ENCODE results near the gene WDR45B. TPM values are rescaled to one million over a fixed set of nuclear protein-coding genes. Genes with fewer than 3 reads are reported as not detected.
A peak's percentile ranks its signal among the peaks of the same experiment; 100 is the strongest.

WDR45B gene
- total and polyA plus RNA-seq, 10 donors, result 30.9 to 80.2 (median 65.6) TPM

GRCh38 chr17:82663381-82664275 lies 15.4 kb upstream of the WDR45B start:
- Histone ChIP-seq H3K27me3 (replicated peaks in 1 of 7) (no peaks in the 10 kb centered on the region), H3K4me3 (no peak overlapping the region), H3K4me1 (peaks cover 0 to 5% (median 3%) of the 10 kb centered on the region in 6 donors), H3K27ac (no peak overlapping the region), H3K9me3 (no peaks in the 10 kb centered on the region), H3K36me3 (peaks cover 0 to 14% (median 0%) of the 10 kb centered on the region in 6 donors)
- TF ChIP-seq POLR2A (IDR thresholded peaks at IDR 0.05) (no peak), POLR2AphosphoS5 (IDR thresholded peaks at IDR 0.05) (no peak), CTCF (IDR thresholded peaks at IDR 0.05 in 8 of 11, conservative IDR thresholded peaks at IDR 0.05 in 3 of 11) (no peak)
- intact Hi-C loops (cut with DNase I; ENCODE audit: low total_unique reads), result no loop called here
- WGBS, 5 donors, result 90 to 92% (median 90%) methylated on average over 12 to 39 of the region's 39 CpGs
- DNase-seq, result peak; percentile 55

GRCh38 chr17:82662711-82663261 lies 14.5 kb upstream of the WDR45B start:
- Histone ChIP-seq H3K27ac (no peak overlapping the region), H3K9me3 (no peaks in the 10 kb centered on the region), H3K4me1 (no peaks in the 10 kb centered on the region), H3K4me3 (no peak overlapping the region), H3K36me3 (peaks cover 0 to 22% (median 0%) of the 10 kb centered on the region in 6 donors), H3K27me3 (replicated peaks in 1 of 7) (no peaks in the 10 kb centered on the region)
- 82 to 92% (median 89%) methylated on average over 18 to 20 of the region's 20 CpGs for WGBS, 5 donors
- peak; percentile 62 for DNase-seq
- intact Hi-C loops (cut with DNase I; ENCODE audit: low total_unique reads), result no loop called here
- TF ChIP-seq POLR2A (IDR thresholded peaks at IDR 0.05), result no peak
- no peak for TF ChIP-seq CTCF (IDR thresholded peaks at IDR 0.05 in 8 of 11, conservative IDR thresholded peaks at IDR 0.05 in 3 of 11)
- TF ChIP-seq POLR2AphosphoS5 (IDR thresholded peaks at IDR 0.05), result no peak

- Histone ChIP-seq H3K36me3 (peaks cover 0 to 26% (median 0%) of the 10 kb centered on the region in 6 donors), H3K9me3 (no peaks in the 10 kb centered on the region), H3K27me3 (replicated peaks in 1 of 7) (no peaks in the 10 kb centered on the region), H3K27ac (no peak overlapping the region), H3K4me3 (no peak overlapping the region), H3K4me1 (no peaks in the 10 kb centered on the region)
- DNase-seq, result peak; percentile 48
- intact Hi-C loops (cut with DNase I; ENCODE audit: low total_unique reads), result no loop called here
- TF ChIP-seq POLR2AphosphoS5 (IDR thresholded peaks at IDR 0.05), result no peak
- no peak for TF ChIP-seq POLR2A (IDR thresholded peaks at IDR 0.05)
- no peak for TF ChIP-seq CTCF (IDR thresholded peaks at IDR 0.05 in 8 of 11, conservative IDR thresholded peaks at IDR 0.05 in 3 of 11)
- 84 to 90% (median 87%) methylated on average over 18 to 31 of the region's 31 CpGs for WGBS, 5 donors
Measured at GRCh38 chr17:82661717-82662683, 13.8 kb upstream of the WDR45B start.

Data from spleen (tissue), 11 donors.